Measurements from ENCODE around the gene SURF2. TPM values are rescaled to one million over a fixed set of nuclear protein-coding genes. Genes with fewer than 3 reads are reported as not detected.
"Not testable (repeated sequence)": the region's sequence is repeated elsewhere in the genome, so short reads cannot be mapped to it uniquely, and the experiment has no call there.

The SURF2 gene
- total and polyA plus RNA-seq, 5 donors = 11.3 to 23.4 (median 12.8) TPM

DNA sequence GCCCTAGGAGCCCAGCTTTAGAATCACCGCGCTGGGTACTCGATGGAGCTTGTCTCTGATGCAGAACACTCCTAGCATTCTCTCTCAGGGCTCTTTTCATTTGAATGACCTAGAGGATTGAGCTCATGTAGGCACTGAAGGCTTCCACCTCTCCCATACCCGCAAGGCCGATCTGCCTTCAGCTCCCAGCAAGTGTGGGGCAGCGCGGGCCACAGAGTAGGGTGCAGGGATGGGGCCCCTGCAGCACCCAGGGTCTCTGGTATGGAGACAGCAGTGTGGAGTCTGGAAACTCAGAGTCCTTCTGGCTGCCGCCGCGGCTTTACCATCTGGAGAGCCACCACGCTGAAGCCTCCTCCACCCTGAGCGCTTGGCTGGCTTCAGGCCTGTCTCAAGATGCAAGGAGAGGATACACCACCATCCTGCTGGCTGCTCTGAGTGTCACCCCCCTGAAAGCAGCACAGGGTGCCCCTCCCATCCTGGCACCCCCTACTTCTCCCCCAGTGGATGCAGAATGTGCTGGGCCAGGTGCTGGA lies 32.7 kb downstream of the SURF2 start:
- Histone ChIP-seq H3K4me3 (ENCODE audit: low read length) (no peak overlapping the region), H3K27me3 (ENCODE audit: control insufficient read depth, insufficient read depth) (no peaks in the 10 kb centered on the region), H3K27ac (ENCODE audit: low read length) (no peak overlapping the region), H3K9me3 (ENCODE audit: control insufficient read depth, low read length) (no peaks in the 10 kb centered on the region), H3K4me1 (ENCODE audit: control insufficient read depth, insufficient read depth, low read length) (no peaks in the 10 kb centered on the region)
- DNase-seq (peak in 1 of 3 donors; percentile 25), ATAC-seq (no peak)
- WGBS = 94% methylated on average over 12 of the region's 12 CpGs
- intact Hi-C loops (cut with DNase I) = no loop called here

DNA sequence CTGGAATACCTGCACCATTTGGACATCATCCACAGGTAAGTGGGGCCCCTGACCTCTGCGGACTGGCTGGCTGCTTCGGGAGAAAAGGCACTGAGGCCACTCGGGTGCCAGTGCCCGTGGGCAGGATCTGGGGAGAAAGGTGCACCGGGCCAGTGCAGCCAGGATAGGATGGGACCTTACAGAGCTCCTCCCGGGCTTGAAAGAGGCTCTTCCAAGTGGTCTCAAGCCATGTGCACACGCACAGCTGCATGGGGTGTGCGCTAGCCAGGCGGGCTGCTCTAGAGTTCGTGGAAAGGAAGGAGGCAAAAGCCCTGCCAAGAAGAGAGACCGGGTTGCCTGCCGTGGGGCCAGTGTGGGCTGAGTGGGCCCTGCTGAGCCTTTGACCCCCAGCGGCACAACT lies 33.2 kb downstream of the SURF2 start:
- H3K4me3 ChIP-seq (ENCODE audit: low read length) = no peak overlapping the region
- intact Hi-C loops (cut with DNase I) = no loop called here
- ATAC-seq (no peak), DNase-seq (peak in 1 of 3 donors; percentile 20)
- no peaks in the 10 kb centered on the region for H3K4me1 ChIP-seq (ENCODE audit: control insufficient read depth, insufficient read depth, low read length)
- no peaks in the 10 kb centered on the region for H3K9me3 ChIP-seq (ENCODE audit: control insufficient read depth, low read length)
- no peak overlapping the region for H3K27ac ChIP-seq (ENCODE audit: low read length)
- 86% methylated on average over 13 of the region's 13 CpGs for WGBS
- H3K27me3 ChIP-seq (ENCODE audit: control insufficient read depth, insufficient read depth) = no peaks in the 10 kb centered on the region

DNA sequence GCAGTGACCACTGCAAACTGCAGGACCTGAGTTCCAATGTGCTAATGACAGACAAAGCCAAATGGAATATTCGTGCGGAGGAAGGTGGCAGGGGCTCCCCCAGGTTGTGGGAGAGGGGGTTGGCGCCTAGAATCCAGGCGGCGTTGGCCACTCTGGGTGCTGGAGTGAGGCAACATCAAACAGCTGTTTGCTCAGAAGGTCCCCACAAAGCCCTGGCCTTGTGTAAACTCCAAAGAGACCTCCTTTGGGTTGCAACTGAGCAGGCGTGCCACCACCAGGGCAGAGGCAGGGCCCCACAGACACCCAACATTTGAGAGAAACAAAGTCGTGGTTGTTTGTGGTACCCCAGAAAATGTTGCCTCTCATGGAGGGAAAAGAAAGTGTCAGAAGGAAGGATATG lies 34.4 kb downstream of the SURF2 start:
- Histone ChIP-seq H3K27ac (ENCODE audit: low read length) (no peak overlapping the region), H3K4me1 (ENCODE audit: control insufficient read depth, insufficient read depth, low read length) (no peaks in the 10 kb centered on the region), H3K9me3 (ENCODE audit: control insufficient read depth, low read length) (no peaks in the 10 kb centered on the region), H3K27me3 (ENCODE audit: control insufficient read depth, insufficient read depth) (no peaks in the 10 kb centered on the region), H3K4me3 (ENCODE audit: low read length) (no peak overlapping the region)
- WGBS = 85% methylated on average over 7 of the region's 7 CpGs
- intact Hi-C loops (cut with DNase I) = no loop called here
- ATAC-seq (no peak), DNase-seq (no peak)

- H3K4me1 ChIP-seq (ENCODE audit: control insufficient read depth, insufficient read depth, low read length); ATAC-seq; H3K4me3 ChIP-seq (ENCODE audit: low read length); H3K9me3 ChIP-seq (ENCODE audit: control insufficient read depth, low read length); intact Hi-C loops (cut with DNase I); H3K27ac ChIP-seq (ENCODE audit: low read length); DNase-seq; H3K27me3 ChIP-seq (ENCODE audit: control insufficient read depth, insufficient read depth): not testable (repeated sequence)
- WGBS = 43% methylated on average over 3 of the region's 4 CpGs
Measured at GRCh38 chr9:133391449-133391848, 35.1 kb downstream of the SURF2 start.

- WGBS = 95% methylated on average over 3 of the region's 3 CpGs
- intact Hi-C loops (cut with DNase I) = not testable (repeated sequence)
Measured at GRCh38 chr9:133392308-133392707, 36.0 kb downstream of the SURF2 start.

GRCh38 chr9:133393399-133393798 lies 37.0 kb downstream of the SURF2 start:
- WGBS = 91% methylated on average over 3 of the region's 3 CpGs
- H3K27me3 ChIP-seq (ENCODE audit: control insufficient read depth, insufficient read depth) = no peaks in the 10 kb centered on the region
- H3K9me3 ChIP-seq (ENCODE audit: control insufficient read depth, low read length) = no peaks in the 10 kb centered on the region
- no peaks in the 10 kb centered on the region for H3K4me1 ChIP-seq (ENCODE audit: control insufficient read depth, insufficient read depth, low read length)
- no peak overlapping the region for H3K27ac ChIP-seq (ENCODE audit: low read length)
- H3K4me3 ChIP-seq (ENCODE audit: low read length) = no peak overlapping the region
- intact Hi-C loops (cut with DNase I) = no loop called here
- DNase-seq (no peak), ATAC-seq (no peak)

More at GRCh38 chr9:133392308-133392707, 36.0 kb downstream of the SURF2 start:
- not testable (repeated sequence) for ATAC-seq; H3K27ac ChIP-seq (ENCODE audit: low read length); H3K4me1 ChIP-seq (ENCODE audit: control insufficient read depth, insufficient read depth, low read length); H3K27me3 ChIP-seq (ENCODE audit: control insufficient read depth, insufficient read depth); H3K4me3 ChIP-seq (ENCODE audit: low read length); DNase-seq; H3K9me3 ChIP-seq (ENCODE audit: control insufficient read depth, low read length)

GRCh38 chr9:133394687-133395271 lies 38.4 kb downstream of the SURF2 start:
- H3K4me1 ChIP-seq (ENCODE audit: control insufficient read depth, insufficient read depth, low read length) = no peaks in the 10 kb centered on the region
- no peak overlapping the region for H3K4me3 ChIP-seq (ENCODE audit: low read length)
- H3K27me3 ChIP-seq (ENCODE audit: control insufficient read depth, insufficient read depth) = no peaks in the 10 kb centered on the region
- no peak overlapping the region for H3K27ac ChIP-seq (ENCODE audit: low read length)
- intact Hi-C loops (cut with DNase I) = no loop called here
- DNase-seq = no peak
- WGBS = 41% methylated on average over 8 of the region's 8 CpGs
- H3K9me3 ChIP-seq (ENCODE audit: control insufficient read depth, low read length) = no peaks in the 10 kb centered on the region
- ATAC-seq = no peak

GRCh38 chr9:133396952-133397351 lies 40.6 kb downstream of the SURF2 start:
- intact Hi-C loops (cut with DNase I) = no loop called here
- ATAC-seq = no peak
- DNase-seq = no peak
- Histone ChIP-seq H3K9me3 (ENCODE audit: control insufficient read depth, low read length) (no peaks in the 10 kb centered on the region), H3K4me3 (ENCODE audit: low read length) (no peak overlapping the region), H3K27me3 (ENCODE audit: control insufficient read depth, insufficient read depth) (no peaks in the 10 kb centered on the region), H3K4me1 (ENCODE audit: control insufficient read depth, insufficient read depth, low read length) (no peaks in the 10 kb centered on the region), H3K27ac (ENCODE audit: low read length) (no peak overlapping the region)
- WGBS = 27% methylated on average over 14 of the region's 14 CpGs

DNA sequence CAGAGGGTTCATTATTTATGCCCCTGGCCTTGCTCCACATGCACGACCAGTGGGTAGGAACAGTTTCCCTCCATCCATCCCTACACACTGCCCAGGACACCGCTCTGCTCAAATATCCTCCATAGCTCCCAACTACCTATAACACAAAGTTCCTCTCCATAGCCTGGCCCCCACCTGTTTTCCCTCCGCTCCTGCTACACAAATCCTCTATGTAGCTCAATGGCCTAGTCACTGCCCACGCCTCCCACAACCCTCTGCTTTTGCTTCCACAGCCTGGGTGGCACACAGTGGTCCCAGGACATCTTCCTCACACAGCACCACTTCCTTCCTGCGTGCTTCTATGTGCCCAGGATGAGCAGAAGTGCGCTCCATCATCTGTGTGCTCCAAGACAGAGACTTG lies 41.0 kb downstream of the SURF2 start:
- ATAC-seq (no peak), DNase-seq (no peak)
- no peak overlapping the region for H3K4me3 ChIP-seq (ENCODE audit: low read length)
- WGBS = 85% methylated on average over 6 of the region's 6 CpGs
- intact Hi-C loops (cut with DNase I) = no loop called here
- no peaks in the 10 kb centered on the region for H3K4me1 ChIP-seq (ENCODE audit: control insufficient read depth, insufficient read depth, low read length)
- no peaks in the 10 kb centered on the region for H3K27me3 ChIP-seq (ENCODE audit: control insufficient read depth, insufficient read depth)
- no peak overlapping the region for H3K27ac ChIP-seq (ENCODE audit: low read length)
- no peaks in the 10 kb centered on the region for H3K9me3 ChIP-seq (ENCODE audit: control insufficient read depth, low read length)

DNA sequence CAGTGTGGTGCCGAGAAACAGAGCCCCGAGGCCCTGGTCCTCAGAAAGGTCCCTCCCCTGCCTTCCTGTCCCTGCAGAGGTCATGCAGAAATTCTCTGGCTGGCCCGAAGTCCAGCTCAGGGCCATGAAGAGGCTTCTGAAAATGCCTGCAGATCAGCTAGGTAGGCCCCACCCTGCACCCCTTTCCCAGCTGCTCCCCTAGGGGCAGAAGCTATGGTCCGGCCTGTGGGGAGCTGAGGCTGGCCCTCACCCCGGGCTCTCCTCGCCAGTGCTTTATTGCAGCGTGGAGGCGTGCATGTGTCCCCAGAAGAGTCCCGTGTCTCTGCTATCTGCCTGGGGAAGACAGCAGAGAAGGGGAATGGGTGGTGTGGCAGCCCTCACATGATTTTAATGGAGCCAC lies 41.5 kb downstream of the SURF2 start:
- Histone ChIP-seq H3K4me3 (ENCODE audit: low read length) (no peak overlapping the region), H3K4me1 (ENCODE audit: control insufficient read depth, insufficient read depth, low read length) (no peaks in the 10 kb centered on the region), H3K27me3 (ENCODE audit: control insufficient read depth, insufficient read depth) (no peaks in the 10 kb centered on the region), H3K27ac (ENCODE audit: low read length) (no peak overlapping the region), H3K9me3 (ENCODE audit: control insufficient read depth, low read length) (no peaks in the 10 kb centered on the region)
- no peak for ATAC-seq
- intact Hi-C loops (cut with DNase I) = no loop called here
- WGBS = 60% methylated on average over 9 of the region's 9 CpGs
- no peak for DNase-seq

DNA sequence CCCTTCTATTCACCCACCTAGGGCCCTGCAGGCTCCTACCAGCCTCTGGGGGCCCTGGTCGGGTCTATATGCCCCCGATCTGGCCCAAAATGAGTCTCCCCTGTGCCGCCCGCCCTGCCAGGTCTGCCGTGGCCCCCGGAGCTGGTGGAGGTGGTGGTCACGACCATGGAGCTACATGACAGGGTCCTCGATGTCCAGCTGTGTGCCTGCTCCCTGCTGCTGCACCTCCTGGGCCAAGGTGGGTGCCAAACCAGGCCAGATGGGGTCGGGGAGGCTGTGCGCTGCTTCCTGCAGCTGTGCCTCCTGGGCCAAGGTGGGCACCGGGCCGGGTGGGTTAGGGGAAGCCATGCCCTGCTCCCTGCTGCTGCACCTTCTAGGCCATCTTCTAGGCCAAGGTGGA lies 43.9 kb downstream of the SURF2 start:
- ATAC-seq (no peak), DNase-seq (no peak)
- 89% methylated on average over 12 of the region's 12 CpGs for WGBS
- intact Hi-C loops (cut with DNase I) = no loop called here
- H3K4me3 ChIP-seq (ENCODE audit: low read length) = no peak overlapping the region
- H3K9me3 ChIP-seq (ENCODE audit: control insufficient read depth, low read length) = no peaks in the 10 kb centered on the region
- H3K4me1 ChIP-seq (ENCODE audit: control insufficient read depth, insufficient read depth, low read length) = no peaks in the 10 kb centered on the region
- H3K27ac ChIP-seq (ENCODE audit: low read length) = no peak overlapping the region
- no peaks in the 10 kb centered on the region for H3K27me3 ChIP-seq (ENCODE audit: control insufficient read depth, insufficient read depth)

DNA sequence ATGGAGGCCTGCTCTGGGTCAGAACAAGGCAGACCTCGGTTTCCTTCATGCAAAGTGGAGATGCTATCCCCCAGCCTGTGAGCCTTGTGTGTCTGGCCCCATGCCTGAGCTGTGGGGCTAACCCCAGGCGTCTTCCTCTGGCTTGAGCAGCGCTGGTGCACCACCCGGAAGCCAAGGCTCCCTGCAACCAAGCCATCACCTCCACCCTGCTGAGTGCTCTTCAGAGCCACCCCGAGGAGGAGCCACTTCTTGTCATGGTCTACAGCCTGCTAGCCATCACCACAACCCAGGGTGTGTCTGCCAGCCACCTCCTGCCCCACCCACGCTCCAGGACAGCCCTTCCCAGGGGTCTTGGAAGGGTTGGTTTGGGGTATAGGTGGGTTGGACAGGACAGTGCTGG lies 45.2 kb downstream of the SURF2 start:
- H3K9me3 ChIP-seq (ENCODE audit: control insufficient read depth, low read length) = no peaks in the 10 kb centered on the region
- ATAC-seq (no peak), DNase-seq (no peak)
- intact Hi-C loops (cut with DNase I) = no loop called here
- no peaks in the 10 kb centered on the region for H3K4me1 ChIP-seq (ENCODE audit: control insufficient read depth, insufficient read depth, low read length)
- H3K27ac ChIP-seq (ENCODE audit: low read length) = no peak overlapping the region
- WGBS = 85% methylated on average over 6 of the region's 6 CpGs
- no peak overlapping the region for H3K4me3 ChIP-seq (ENCODE audit: low read length)
- H3K27me3 ChIP-seq (ENCODE audit: control insufficient read depth, insufficient read depth) = no peaks in the 10 kb centered on the region

Data from right cardiac atrium (tissue), 5 donors.